ENCODE data around the gene HYOU1.

HYOU1 gene

DNA sequence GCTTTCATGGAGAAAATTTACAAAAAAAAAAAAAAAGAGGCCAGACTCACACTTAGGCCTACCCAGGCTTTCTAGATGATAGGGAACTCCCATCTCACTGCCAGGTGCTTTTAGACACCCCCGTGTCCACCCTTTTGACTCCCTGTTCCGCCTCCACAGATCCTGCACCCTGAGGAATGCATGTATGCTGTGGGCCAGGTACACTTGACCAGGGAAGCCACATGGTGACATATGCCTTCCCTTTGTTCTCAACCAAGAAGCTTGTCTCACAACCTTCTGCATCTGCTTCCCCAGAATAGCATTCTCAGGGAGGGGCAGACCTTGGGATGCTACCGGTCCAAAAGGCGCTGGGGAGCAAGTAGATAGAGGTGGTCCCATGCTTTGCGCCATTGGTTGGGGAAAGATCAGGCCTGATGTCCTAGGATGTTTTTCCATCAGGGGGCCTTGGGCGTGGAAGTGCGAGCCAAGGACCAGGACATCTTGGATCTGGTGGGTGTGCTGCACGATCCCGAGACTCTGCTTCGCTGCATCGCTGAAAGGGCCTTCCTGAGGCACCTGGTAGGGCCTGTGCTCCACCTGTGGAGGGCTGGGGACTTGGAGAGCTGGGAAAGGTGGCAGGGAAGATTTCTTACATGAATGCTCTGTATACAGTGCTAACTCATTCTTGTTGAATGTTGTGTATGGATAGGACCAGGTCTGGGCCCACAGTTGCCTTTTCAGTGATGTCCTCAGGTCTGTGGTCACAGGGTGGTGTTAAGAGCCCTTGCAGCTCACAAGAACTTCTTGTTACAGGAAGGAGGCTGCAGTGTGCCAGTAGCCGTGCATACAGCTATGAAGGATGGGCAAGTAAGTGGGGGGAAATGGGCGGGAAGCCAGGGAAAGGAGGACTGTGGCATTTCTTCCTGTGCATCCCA lies 35.2 kb upstream of the HYOU1 start:
- TF ChIP-seq, protein P1, sequence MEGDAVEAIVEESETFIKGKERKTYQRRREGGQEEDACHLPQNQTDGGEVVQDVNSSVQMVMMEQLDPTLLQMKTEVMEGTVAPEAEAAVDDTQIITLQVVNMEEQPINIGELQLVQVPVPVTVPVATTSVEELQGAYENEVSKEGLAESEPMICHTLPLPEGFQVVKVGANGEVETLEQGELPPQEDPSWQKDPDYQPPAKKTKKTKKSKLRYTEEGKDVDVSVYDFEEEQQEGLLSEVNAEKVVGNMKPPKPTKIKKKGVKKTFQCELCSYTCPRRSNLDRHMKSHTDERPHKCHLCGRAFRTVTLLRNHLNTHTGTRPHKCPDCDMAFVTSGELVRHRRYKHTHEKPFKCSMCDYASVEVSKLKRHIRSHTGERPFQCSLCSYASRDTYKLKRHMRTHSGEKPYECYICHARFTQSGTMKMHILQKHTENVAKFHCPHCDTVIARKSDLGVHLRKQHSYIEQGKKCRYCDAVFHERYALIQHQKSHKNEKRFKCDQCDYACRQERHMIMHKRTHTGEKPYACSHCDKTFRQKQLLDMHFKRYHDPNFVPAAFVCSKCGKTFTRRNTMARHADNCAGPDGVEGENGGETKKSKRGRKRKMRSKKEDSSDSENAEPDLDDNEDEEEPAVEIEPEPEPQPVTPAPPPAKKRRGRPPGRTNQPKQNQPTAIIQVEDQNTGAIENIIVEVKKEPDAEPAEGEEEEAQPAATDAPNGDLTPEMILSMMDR (IDR thresholded peaks at IDR 0.05; ENCODE audit: low read depth, low read length, missing control alignments), result no peak
- peak overlapping the region; percentile 89 for H3K4me3 ChIP-seq (replicated peaks; ENCODE audit: low read depth, low read length)
- DNase-seq (ENCODE audit: extremely low read depth, low read depth), result no peak

DNA sequence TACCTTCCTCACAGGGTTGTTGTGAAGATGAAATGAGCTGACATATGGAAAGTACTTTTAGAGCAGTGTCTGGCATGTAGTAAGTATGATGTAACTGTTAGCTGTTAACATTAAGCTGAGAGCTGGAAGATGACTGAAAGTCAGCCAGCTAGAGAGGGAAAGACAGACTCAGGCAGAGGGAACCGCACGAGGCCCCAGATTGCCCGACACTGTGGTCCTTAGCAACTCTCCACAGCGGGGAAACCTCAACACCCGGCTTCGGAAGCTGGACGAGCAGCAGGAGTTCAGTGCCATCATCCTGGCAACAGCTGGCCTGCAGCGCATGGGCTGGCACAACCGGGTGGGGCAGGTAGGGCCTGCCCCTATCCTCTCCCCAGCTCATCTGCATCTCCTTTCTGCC lies 34.2 kb upstream of the HYOU1 start:
- H3K4me3 ChIP-seq (replicated peaks; ENCODE audit: low read depth, low read length), result no peak overlapping the region
- TF ChIP-seq, protein P1 (IDR thresholded peaks at IDR 0.05; ENCODE audit: low read depth, low read length, missing control alignments), result no peak
- no peak for DNase-seq (ENCODE audit: extremely low read depth, low read depth)

DNA sequence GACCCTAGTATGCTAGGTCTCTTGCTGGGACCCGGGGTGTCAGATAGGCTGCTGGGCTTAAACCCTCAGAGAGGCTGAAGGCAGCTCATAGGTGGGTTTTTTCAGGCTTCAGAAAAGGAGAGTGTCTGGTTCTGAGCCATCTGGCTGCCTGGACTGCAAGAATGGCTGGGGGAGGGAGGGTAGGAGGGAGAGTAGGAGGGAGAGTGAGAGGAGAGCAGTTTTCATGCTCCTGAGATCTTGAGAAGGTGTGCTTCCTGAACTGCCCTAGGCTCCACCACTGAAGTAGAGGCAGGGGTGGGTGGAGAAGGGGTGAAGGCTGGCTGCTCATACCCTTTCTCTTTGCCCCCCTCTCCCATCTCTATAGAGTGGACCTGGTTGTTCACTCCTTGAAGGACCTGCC lies 32.3 kb upstream of the HYOU1 start:
- no peak overlapping the region for H3K4me3 ChIP-seq (replicated peaks; ENCODE audit: low read depth, low read length)
- TF ChIP-seq, protein P1 (IDR thresholded peaks at IDR 0.05; ENCODE audit: low read depth, low read length, missing control alignments), result no peak
- DNase-seq (ENCODE audit: extremely low read depth, low read depth), result no peak

DNA sequence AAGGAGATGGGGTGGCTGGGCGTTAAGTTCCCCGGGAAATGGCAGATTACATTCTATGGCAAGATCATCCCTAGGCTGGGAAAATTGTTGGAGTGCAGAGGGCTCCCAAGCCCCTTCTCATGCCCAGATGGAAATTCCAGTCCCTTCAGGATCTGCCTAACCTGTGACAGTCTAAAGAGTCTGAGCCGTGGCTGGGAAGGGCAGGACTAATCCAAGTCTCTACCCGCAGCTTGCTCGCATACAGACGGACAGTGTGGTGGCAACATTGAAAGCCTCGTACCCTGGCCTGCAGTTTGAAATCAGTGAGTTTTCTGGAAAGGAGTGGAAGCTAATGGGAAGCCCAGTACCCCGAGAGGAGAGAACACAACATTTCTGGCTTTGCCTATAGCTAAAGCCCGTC lies 31.4 kb upstream of the HYOU1 start:
- TF ChIP-seq, protein P1 (IDR thresholded peaks at IDR 0.05; ENCODE audit: low read depth, low read length, missing control alignments), result no peak
- no peak for DNase-seq (ENCODE audit: extremely low read depth, low read depth)
- no peak overlapping the region for H3K4me3 ChIP-seq (replicated peaks; ENCODE audit: low read depth, low read length)

DNA sequence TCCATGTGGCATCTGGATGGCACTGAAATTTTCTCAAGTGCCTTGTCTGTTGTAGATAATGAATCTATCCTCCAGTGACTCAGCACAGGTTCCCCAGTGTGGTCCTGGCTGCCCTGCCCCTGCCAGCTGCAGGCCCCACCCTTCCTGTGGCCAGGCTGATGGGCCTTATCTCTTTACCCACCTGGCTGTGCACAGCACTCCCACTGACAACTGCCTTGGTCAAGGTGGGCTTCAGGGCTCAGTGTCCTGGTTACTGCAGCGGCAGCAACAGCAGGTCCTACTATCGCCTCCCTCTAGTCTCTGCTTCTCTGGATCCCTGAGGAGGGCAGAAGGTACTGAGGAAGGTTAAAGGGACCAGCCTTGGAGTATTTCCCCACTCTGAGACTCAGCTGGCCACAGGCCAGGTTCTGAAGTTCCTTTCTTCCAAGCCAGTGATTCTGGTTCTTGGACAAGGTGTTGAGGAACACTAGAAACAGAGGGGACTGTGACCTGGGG lies 30.8 kb upstream of the HYOU1 start:
- no peak for DNase-seq (ENCODE audit: extremely low read depth, low read depth)
- TF ChIP-seq, protein P1 (IDR thresholded peaks at IDR 0.05; ENCODE audit: low read depth, low read length, missing control alignments), result no peak
- no peak overlapping the region for H3K4me3 ChIP-seq (replicated peaks; ENCODE audit: low read depth, low read length)

DNA sequence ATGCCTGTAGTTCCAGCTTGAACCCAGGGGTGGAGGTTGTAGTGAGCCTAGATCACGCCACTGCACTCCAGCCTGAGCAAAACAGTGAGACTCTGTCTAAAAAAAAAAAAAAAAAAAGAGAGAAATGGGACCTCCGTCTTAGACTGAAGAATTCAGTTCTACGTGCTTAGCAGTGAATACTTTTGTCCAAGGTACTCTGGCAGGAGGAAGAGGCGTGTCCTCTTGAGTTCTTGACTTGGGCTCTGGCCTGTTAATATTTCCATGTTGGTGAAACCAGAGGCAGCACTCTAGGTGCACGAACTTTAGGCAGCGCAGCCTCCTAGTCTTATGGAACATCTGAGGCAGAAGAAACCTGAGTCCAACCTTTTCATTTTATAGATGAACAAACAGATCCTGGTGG lies 30.1 kb upstream of the HYOU1 start:
- TF ChIP-seq, protein P1 (IDR thresholded peaks at IDR 0.05; ENCODE audit: low read depth, low read length, missing control alignments), result no peak
- no peak for DNase-seq (ENCODE audit: extremely low read depth, low read depth)
- H3K4me3 ChIP-seq (replicated peaks; ENCODE audit: low read depth, low read length), result no peak overlapping the region
